Measurements from ENCODE around the gene IGSF10. TPM values are rescaled to one million over a fixed set of nuclear protein-coding genes. Genes with fewer than 3 reads are reported as not detected.

The IGSF10 gene
- total and polyA plus RNA-seq, 2 of the 8 experiments (the other 6 are each of a cell fraction or from before 2014, with no cell fraction given): 0.59 to 0.95 TPM

GRCh38 chr3:151452841-151453240 lies 8.0 kb downstream of the IGSF10 start:
- DNase-seq (ENCODE audit: low read depth in 1 of 2, low spot score in 2 of 2): no peak
- Histone ChIP-seq H4K20me1 (replicated peaks in 1 of 2; ENCODE audit: control insufficient read depth in 1 of 2, insufficient read depth in 2 of 2, low read length in 2 of 2) (no peaks in the 10 kb centered on the region), H3K27ac (ENCODE audit: low read depth, low read length) (no peak overlapping the region), H3K4ac (replicated peaks; ENCODE audit: insufficient read length, low read depth, low read length) (no peak overlapping the region), H3K36me3 (ENCODE audit: control insufficient read depth in 2 of 4, insufficient read depth in 4 of 4, low read length in 3 of 4) (no peaks in the 10 kb centered on the region), H4K5ac (ENCODE audit: insufficient read length, low read depth, low read length) (no peak overlapping the region), H2BK5ac (ENCODE audit: low read depth, low read length) (no peak overlapping the region), H3K23ac (ENCODE audit: insufficient read length) (no peak overlapping the region), H3K9ac (replicated peaks in 1 of 4; ENCODE audit: extremely low read depth in 1 of 4, low read depth in 3 of 4, low read length in 3 of 4) (no peak overlapping the region), H3K4me3 (ENCODE audit: extremely low read depth in 1 of 4, insufficient read depth in 2 of 4, low read depth in 3 of 4, low read length in 4 of 4) (no peak overlapping the region), H4K91ac (replicated peaks; ENCODE audit: insufficient read length, low read length) (no peak overlapping the region), H3K4me2 (ENCODE audit: insufficient read depth in 1 of 2, low read depth in 2 of 2, low read length in 2 of 2) (no peak overlapping the region), H3K27me3 (replicated peaks in 1 of 4; ENCODE audit: control insufficient read depth in 3 of 4, extremely low read depth in 1 of 4, insufficient read depth in 3 of 4, low read length in 3 of 4) (peaks cover 0 to 1% (median 0%) of the 10 kb centered on the region in 4 experiments; a peak in 1 of 7 replicates), H3K18ac (ENCODE audit: extremely low read depth, low read length) (no peak overlapping the region), H4K8ac (ENCODE audit: extremely low read depth, insufficient read depth, low read length) (no peak overlapping the region), H3K4me1 (replicated peaks in 1 of 4; ENCODE audit: control insufficient read depth in 3 of 4, insufficient read depth in 4 of 4, low read length in 3 of 4) (no peaks in the 10 kb centered on the region), H2BK20ac (ENCODE audit: low read length) (no peak overlapping the region), H2BK120ac (replicated peaks; ENCODE audit: low read depth, low read length) (no peak overlapping the region), H3K79me1 (ENCODE audit: low read depth, low read length) (no peaks in the 10 kb centered on the region), H3K23me2 (ENCODE audit: low read depth, low read length) (no peaks in the 10 kb centered on the region), H3K79me2 (ENCODE audit: control insufficient read depth in 1 of 2, insufficient read depth in 2 of 2, low read length in 2 of 2) (no peaks in the 10 kb centered on the region), H2BK15ac (ENCODE audit: low read length) (no peak overlapping the region), H3K56ac (replicated peaks; ENCODE audit: insufficient read length, low read depth, low read length) (no peak overlapping the region), H3K9me3 (ENCODE audit: insufficient read depth in 2 of 2, low read depth in 1 of 2, low read length in 1 of 2) (no peaks in the 10 kb centered on the region), H2BK12ac (ENCODE audit: low read depth, low read length) (no peak overlapping the region), H2AK5ac (ENCODE audit: low read depth, low read length) (no peak overlapping the region), H2AFZ (ENCODE audit: low read length) (no peak overlapping the region), H3K14ac (ENCODE audit: insufficient read length) (no peak overlapping the region)
- ChIA-PET CTCF (ENCODE audit: partially characterized antibody) (interaction anchor here (0.6 kb wide), 1 partner anchor 121 kb away, joined by 3 read pairs; no protein-coding TSS in a partner anchor), POLR2A (ENCODE audit: partially characterized antibody) (no interaction called here)
- TF ChIP-seq HDAC6 (IDR thresholded peaks at IDR 0.05; ENCODE audit: low read depth, low read length): no peak
- no peak for TF ChIP-seq TAF7 (optimal IDR thresholded peaks at IDR 0.05; ENCODE audit: borderline replicate concordance, low read depth, low read length)
- TF ChIP-seq SRF (IDR thresholded peaks at IDR 0.05; ENCODE audit: low read depth, low read length): no peak
- no peak for TF ChIP-seq TEAD4 (IDR thresholded peaks at IDR 0.05; ENCODE audit: low read depth, low read length)
- no peak for TF ChIP-seq SIX5 (IDR thresholded peaks at IDR 0.05; ENCODE audit: low read depth, low read length)
- TF ChIP-seq RNF2 (IDR thresholded peaks at IDR 0.05; ENCODE audit: borderline replicate concordance, low read depth, low read length, missing control alignments, poor library complexity, severe bottlenecking): no peak
- no peak for TF ChIP-seq POU5F1 (IDR thresholded peaks at IDR 0.05; ENCODE audit: low read depth, low read length)
- TF ChIP-seq SP4 (IDR thresholded peaks at IDR 0.05; ENCODE audit: low read length): no peak
- no peak for TF ChIP-seq NANOG (IDR thresholded peaks at IDR 0.05; ENCODE audit: insufficient read depth, low read depth, low read length, poor library complexity, severe bottlenecking)
- no peak for TF ChIP-seq JUND (IDR thresholded peaks at IDR 0.05; ENCODE audit: low read length)
- TF ChIP-seq CREB1 (IDR thresholded peaks at IDR 0.05): no peak
- no peak for TF ChIP-seq ASH2L (IDR thresholded peaks at IDR 0.05; ENCODE audit: low read length)
- no peak for TF ChIP-seq NRF1 (IDR thresholded peaks at IDR 0.05; ENCODE audit: low read depth, low read length)
- TF ChIP-seq YY1 (IDR thresholded peaks at IDR 0.05; ENCODE audit: low read depth, low read length): no peak
- TF ChIP-seq POLR2A (IDR thresholded peaks at IDR 0.05; ENCODE audit: control extremely low read depth in 1 of 2, low read depth in 2 of 2, low read length in 2 of 2): no peak
- TF ChIP-seq FOSL1 (IDR thresholded peaks at IDR 0.05; ENCODE audit: insufficient read depth, low read depth, low read length): no peak
- no peak for FAIRE-seq
- 83% methylated on average over 2 of the region's 2 CpGs; no CpG with 5 or more reads in 1 of the 2 experiments for WGBS, 2 experiments (ENCODE audit: extremely low coverage in 1 of 2, insufficient coverage in 1 of 2, insufficient read length in 1 of 2, insufficient replicate concordance in 2 of 2, low coverage in 1 of 2, low lambda C conversion rate in 2 of 2, missing lambda C conversion rate in 1 of 2)
